Measurements from ENCODE around the gene PAX9.

- no peak for TF ChIP-seq CTCF (IDR thresholded peaks at IDR 0.05)
- no peak for TF ChIP-seq POLR2A (IDR thresholded peaks at IDR 0.05)
Observed at GRCh38 chr14:36664322-36665193, 2.9 kb downstream of the PAX9 start.

Data from uterus (tissue), 2 donors.